ENCODE results near the gene MSANTD3. TPM values are rescaled to one million over a fixed set of nuclear protein-coding genes. Genes with fewer than 3 reads are reported as not detected.
A peak's percentile ranks its signal among the peaks of the same experiment; 100 is the strongest.

Gene MSANTD3
- total and polyA plus RNA-seq, 2 experiments from 2014 or later, result 19.7 to 34.5 TPM

DNA sequence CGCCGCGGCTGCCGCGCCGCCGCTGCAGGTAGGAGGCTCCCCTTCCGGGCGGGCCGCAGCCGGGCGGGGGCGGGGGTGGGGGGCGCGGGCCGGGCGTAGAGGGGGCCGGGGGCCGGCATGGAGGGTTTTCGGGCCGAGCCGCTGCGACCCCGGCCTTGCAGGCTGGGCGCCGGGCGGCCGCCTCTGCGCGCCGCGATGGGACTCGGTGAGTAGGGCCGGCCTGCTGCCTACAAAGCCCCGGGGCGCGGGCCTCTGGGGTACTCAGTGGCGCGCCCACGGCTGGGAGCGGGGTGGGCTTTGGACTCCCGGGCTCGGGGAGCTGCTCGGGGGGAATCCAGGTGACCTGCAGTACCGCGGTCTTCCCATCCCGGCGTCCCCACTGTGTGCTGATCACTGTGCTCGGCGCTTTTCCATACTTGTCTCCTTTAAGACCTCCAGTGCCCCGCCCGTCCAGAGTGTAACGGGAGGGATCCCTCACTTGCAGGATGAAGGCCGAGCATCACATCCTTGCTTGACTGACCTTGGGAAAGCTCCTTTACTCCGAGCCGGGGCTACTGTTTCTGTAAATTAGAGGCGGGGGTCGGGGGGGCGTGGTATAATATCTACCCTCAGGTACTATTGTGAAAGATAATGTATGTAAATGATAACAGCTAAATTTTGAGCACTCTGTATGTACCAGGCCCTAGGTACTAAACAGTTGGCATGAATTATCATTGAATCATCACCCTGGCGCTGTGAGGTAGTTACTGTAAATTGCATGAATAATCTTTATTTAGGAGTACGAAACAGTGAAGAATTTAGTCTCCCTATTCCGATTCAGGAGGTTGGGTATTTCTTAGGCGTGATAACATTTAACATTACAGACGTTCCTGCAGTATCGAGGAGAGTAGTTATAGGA lies 672 bp downstream of the MSANTD3 start:
- Histone ChIP-seq H3K4me3 (peak overlapping the region; percentile 91), H3K27me3 (ENCODE audit: insufficient read depth) (no peaks in the 10 kb centered on the region), H3K27ac (ENCODE audit: low read depth) (peak overlapping the region; percentile 81; the same call in 1 of the 2 replicates), H3K79me2 (replicated peaks; ENCODE audit: insufficient read depth) (peaks cover 50% of the 10 kb centered on the region), H3K4me1 (ENCODE audit: insufficient read depth) (peaks cover 18% of the 10 kb centered on the region), H3K36me3 (ENCODE audit: insufficient read depth) (no peaks in the 10 kb centered on the region), H2AFZ (peak overlapping the region; percentile 80; the same call in 1 of the 2 replicates), H4K20me1 (replicated peaks; ENCODE audit: insufficient read depth) (peaks cover 5% of the 10 kb centered on the region; the same call in 1 of the 2 replicates), H3F3A (replicated peaks; ENCODE audit: low read depth) (peaks cover 4% of the 10 kb centered on the region; the same call in 1 of the 2 replicates), H3K4me2 (peak overlapping the region; percentile 93), H3K9me2 (ENCODE audit: insufficient read depth) (no peaks in the 10 kb centered on the region)
- Mint-ChIP-seq H3K36me3 (ENCODE audit: low read depth) (peaks cover 12% of the 10 kb centered on the region; the same call in 2 of the 3 replicates), H3K4me1 (peaks cover 33% of the 10 kb centered on the region), H3K9me3 (no peaks in the 10 kb centered on the region), H3K27me3 (ENCODE audit: insufficient read depth, low read depth, poor library complexity) (peaks cover 11% of the 10 kb centered on the region), H3K27ac (peak overlapping the region; percentile 0; the same call in 1 of the 2 replicates), H3K4me3 (peak overlapping the region; percentile 87)
- 0 out of 2 replicates have a peak, but pooled peaks have one; percentile 31 for TF ChIP-seq POLR2AphosphoS5 (IDR thresholded peaks at IDR 0.05; ENCODE audit: low read depth)
- TF ChIP-seq NANOG (IDR thresholded peaks at IDR 0.05; ENCODE audit: borderline replicate concordance), result no peak
- no peak for TF ChIP-seq EZH2 (IDR thresholded peaks at IDR 0.05; ENCODE audit: low read depth, unreplicated experiment)
- TF ChIP-seq JUNB (IDR thresholded peaks at IDR 0.05; ENCODE audit: unreplicated experiment), result no peak
- TF ChIP-seq, protein P1, sequence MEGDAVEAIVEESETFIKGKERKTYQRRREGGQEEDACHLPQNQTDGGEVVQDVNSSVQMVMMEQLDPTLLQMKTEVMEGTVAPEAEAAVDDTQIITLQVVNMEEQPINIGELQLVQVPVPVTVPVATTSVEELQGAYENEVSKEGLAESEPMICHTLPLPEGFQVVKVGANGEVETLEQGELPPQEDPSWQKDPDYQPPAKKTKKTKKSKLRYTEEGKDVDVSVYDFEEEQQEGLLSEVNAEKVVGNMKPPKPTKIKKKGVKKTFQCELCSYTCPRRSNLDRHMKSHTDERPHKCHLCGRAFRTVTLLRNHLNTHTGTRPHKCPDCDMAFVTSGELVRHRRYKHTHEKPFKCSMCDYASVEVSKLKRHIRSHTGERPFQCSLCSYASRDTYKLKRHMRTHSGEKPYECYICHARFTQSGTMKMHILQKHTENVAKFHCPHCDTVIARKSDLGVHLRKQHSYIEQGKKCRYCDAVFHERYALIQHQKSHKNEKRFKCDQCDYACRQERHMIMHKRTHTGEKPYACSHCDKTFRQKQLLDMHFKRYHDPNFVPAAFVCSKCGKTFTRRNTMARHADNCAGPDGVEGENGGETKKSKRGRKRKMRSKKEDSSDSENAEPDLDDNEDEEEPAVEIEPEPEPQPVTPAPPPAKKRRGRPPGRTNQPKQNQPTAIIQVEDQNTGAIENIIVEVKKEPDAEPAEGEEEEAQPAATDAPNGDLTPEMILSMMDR (conservative IDR thresholded peaks at IDR 0.05; ENCODE audit: low read depth in 2 of 2), result no peak
- TF ChIP-seq, protein P2, sequence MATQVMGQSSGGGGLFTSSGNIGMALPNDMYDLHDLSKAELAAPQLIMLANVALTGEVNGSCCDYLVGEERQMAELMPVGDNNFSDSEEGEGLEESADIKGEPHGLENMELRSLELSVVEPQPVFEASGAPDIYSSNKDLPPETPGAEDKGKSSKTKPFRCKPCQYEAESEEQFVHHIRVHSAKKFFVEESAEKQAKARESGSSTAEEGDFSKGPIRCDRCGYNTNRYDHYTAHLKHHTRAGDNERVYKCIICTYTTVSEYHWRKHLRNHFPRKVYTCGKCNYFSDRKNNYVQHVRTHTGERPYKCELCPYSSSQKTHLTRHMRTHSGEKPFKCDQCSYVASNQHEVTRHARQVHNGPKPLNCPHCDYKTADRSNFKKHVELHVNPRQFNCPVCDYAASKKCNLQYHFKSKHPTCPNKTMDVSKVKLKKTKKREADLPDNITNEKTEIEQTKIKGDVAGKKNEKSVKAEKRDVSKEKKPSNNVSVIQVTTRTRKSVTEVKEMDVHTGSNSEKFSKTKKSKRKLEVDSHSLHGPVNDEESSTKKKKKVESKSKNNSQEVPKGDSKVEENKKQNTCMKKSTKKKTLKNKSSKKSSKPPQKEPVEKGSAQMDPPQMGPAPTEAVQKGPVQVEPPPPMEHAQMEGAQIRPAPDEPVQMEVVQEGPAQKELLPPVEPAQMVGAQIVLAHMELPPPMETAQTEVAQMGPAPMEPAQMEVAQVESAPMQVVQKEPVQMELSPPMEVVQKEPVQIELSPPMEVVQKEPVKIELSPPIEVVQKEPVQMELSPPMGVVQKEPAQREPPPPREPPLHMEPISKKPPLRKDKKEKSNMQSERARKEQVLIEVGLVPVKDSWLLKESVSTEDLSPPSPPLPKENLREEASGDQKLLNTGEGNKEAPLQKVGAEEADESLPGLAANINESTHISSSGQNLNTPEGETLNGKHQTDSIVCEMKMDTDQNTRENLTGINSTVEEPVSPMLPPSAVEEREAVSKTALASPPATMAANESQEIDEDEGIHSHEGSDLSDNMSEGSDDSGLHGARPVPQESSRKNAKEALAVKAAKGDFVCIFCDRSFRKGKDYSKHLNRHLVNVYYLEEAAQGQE (IDR thresholded peaks at IDR 0.05; ENCODE audit: unreplicated experiment), result no peak
- TF ChIP-seq, protein P3, sequence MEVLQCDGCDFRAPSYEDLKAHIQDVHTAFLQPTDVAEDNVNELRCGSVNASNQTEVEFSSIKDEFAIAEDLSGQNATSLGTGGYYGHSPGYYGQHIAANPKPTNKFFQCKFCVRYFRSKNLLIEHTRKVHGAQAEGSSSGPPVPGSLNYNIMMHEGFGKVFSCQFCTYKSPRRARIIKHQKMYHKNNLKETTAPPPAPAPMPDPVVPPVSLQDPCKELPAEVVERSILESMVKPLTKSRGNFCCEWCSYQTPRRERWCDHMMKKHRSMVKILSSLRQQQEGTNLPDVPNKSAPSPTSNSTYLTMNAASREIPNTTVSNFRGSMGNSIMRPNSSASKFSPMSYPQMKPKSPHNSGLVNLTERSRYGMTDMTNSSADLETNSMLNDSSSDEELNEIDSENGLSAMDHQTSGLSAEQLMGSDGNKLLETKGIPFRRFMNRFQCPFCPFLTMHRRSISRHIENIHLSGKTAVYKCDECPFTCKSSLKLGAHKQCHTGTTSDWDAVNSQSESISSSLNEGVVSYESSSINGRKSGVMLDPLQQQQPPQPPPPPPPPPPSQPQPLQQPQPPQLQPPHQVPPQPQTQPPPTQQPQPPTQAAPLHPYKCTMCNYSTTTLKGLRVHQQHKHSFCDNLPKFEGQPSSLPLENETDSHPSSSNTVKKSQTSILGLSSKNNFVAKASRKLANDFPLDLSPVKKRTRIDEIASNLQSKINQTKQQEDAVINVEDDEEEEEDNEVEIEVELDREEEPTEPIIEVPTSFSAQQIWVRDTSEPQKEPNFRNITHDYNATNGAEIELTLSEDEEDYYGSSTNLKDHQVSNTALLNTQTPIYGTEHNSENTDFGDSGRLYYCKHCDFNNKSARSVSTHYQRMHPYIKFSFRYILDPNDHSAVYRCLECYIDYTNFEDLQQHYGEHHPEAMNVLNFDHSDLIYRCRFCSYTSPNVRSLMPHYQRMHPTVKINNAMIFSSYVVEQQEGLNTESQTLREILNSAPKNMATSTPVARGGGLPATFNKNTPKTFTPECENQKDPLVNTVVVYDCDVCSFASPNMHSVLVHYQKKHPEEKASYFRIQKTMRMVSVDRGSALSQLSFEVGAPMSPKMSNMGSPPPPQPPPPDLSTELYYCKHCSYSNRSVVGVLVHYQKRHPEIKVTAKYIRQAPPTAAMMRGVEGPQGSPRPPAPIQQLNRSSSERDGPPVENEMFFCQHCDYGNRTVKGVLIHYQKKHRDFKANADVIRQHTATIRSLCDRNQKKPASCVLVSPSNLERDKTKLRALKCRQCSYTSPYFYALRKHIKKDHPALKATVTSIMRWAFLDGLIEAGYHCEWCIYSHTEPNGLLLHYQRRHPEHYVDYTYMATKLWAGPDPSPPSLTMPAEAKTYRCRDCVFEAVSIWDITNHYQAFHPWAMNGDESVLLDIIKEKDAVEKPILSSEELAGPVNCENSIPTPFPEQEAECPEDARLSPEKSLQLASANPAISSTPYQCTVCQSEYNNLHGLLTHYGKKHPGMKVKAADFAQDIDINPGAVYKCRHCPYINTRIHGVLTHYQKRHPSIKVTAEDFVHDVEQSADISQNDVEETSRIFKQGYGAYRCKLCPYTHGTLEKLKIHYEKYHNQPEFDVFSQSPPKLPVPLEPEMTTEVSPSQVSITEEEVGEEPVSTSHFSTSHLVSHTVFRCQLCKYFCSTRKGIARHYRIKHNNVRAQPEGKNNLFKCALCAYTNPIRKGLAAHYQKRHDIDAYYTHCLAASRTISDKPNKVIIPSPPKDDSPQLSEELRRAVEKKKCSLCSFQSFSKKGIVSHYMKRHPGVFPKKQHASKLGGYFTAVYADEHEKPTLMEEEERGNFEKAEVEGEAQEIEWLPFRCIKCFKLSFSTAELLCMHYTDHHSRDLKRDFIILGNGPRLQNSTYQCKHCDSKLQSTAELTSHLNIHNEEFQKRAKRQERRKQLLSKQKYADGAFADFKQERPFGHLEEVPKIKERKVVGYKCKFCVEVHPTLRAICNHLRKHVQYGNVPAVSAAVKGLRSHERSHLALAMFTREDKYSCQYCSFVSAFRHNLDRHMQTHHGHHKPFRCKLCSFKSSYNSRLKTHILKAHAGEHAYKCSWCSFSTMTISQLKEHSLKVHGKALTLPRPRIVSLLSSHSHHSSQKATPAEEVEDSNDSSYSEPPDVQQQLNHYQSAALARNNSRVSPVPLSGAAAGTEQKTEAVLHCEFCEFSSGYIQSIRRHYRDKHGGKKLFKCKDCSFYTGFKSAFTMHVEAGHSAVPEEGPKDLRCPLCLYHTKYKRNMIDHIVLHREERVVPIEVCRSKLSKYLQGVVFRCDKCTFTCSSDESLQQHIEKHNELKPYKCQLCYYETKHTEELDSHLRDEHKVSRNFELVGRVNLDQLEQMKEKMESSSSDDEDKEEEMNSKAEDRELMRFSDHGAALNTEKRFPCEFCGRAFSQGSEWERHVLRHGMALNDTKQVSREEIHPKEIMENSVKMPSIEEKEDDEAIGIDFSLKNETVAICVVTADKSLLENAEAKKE (CRISPR knock-in tag; IDR thresholded peaks at IDR 0.05), result no peak
- peak; percentile 90 for DNase-seq (ENCODE audit: low spot score)
- ATAC-seq, result peak; percentile 84

Data from GM23338 (cell line).